Keratinocyte (primary cell): ENCODE measurements around the gene SND1. TPM values are rescaled to one million over a fixed set of nuclear protein-coding genes. Genes with fewer than 3 reads are reported as not detected.

ENCODE experiments used
- DNase-seq: peaks from one replicate; pipeline ENCODE4 v3.0.0-alpha.2; 2011; ENCODE audit warnings: low read depth, missing footprints, low spot score
- FAIRE-seq: peaks from 2 replicates; lab custom pipeline; 2011; peaks lifted over from hg19 to GRCh38; lab: Jason Lieb, UNC
- H2AFZ ChIP-seq: 2 replicates; pipeline ENCODE4 v1.6.0; 2012; ENCODE audit warnings: low read length, control low read depth, inconsistent platforms; ENCODE audit not compliant: control insufficient read depth
- H3K27ac ChIP-seq: 2 replicates; pipeline ENCODE4 v1.5.1; 2011; ENCODE audit warnings: low read length; ENCODE audit not compliant: control insufficient read depth, insufficient read depth
- H3K27me3 ChIP-seq: 3 replicates; pipeline ENCODE4 v1.6.0; 2011; ENCODE audit warnings: low read length; ENCODE audit not compliant: control insufficient read depth, insufficient read depth; ENCODE audit errors: extremely low read depth
- H3K36me3 ChIP-seq, 2 experiments: 2 replicates in 1 of 2; 3 replicates in 1 of 2; pipeline ENCODE4 v1.5.1; 2011; ENCODE audit warnings: low read length in 2 of 2, mild to moderate bottlenecking in 1 of 2; ENCODE audit not compliant: control insufficient read depth in 2 of 2, insufficient read depth in 2 of 2; ENCODE audit errors: extremely low read depth in 1 of 2
- H3K4me1 ChIP-seq: 3 replicates; pipeline ENCODE4 v1.5.1; 2011; ENCODE audit warnings: low read length; ENCODE audit not compliant: control insufficient read depth, insufficient read depth; ENCODE audit errors: extremely low read depth
- H3K4me2 ChIP-seq: 3 replicates; pipeline ENCODE4 v1.6.0; 2011; ENCODE audit warnings: low read depth, low read length; ENCODE audit not compliant: control insufficient read depth, insufficient read depth; ENCODE audit errors: extremely low read depth
- H3K4me3 ChIP-seq, 3 experiments: fragments of 200-600 bp in 1 of 3; sonication (generic) in 1 of 3; 2 replicates in 2 of 3; 3 replicates in 1 of 3; pipeline ENCODE4 v1.5.1; 2011 to 2016; ENCODE audit warnings: low read length in 3 of 3, mild to moderate bottlenecking in 3 of 3, control low read depth in 2 of 3, inconsistent platforms in 1 of 3, low read depth in 1 of 3, mixed read lengths in 1 of 3, mixed run types in 1 of 3, moderate library complexity in 1 of 3; ENCODE audit not compliant: control insufficient read depth in 2 of 3, insufficient read depth in 2 of 3; ENCODE audit errors: extremely low read depth in 1 of 3
- H3K79me2 ChIP-seq: 2 replicates; pipeline ENCODE4 v1.6.0; 2012; ENCODE audit warnings: low read length; ENCODE audit not compliant: control insufficient read depth, insufficient read depth
- H3K9ac ChIP-seq: 3 replicates; pipeline ENCODE4 v1.6.0; 2011; ENCODE audit warnings: low read length; ENCODE audit not compliant: control insufficient read depth, insufficient read depth; ENCODE audit errors: extremely low read depth
- H3K9me1 ChIP-seq: 3 replicates; pipeline ENCODE4 v1.6.0; 2011; ENCODE audit warnings: low read length; ENCODE audit not compliant: control insufficient read depth, insufficient read depth; ENCODE audit errors: extremely low read depth
- H3K9me3 ChIP-seq: 2 replicates; pipeline ENCODE4 v1.5.1; 2012; ENCODE audit warnings: low read depth, low read length; ENCODE audit not compliant: control insufficient read depth
- H4K20me1 ChIP-seq: 3 replicates; pipeline ENCODE4 v1.6.0; 2011; ENCODE audit warnings: low read length; ENCODE audit not compliant: control insufficient read depth, insufficient read depth; ENCODE audit errors: extremely low read depth
- EZH2 ChIP-seq: IDR thresholded peaks from one replicate; pipeline ENCODE4 v1.6.1; 2012; ENCODE audit warnings: inconsistent platforms, mild to moderate bottlenecking, low read length, moderate library complexity
- dilution Hi-C: fragments of 300-500 bp; cut with MboI; formaldehyde crosslinking; loops from one replicate; pipeline ENCODE4 v1.7.0; 2020; ENCODE audit warnings: low sequenced_read_pairs; ENCODE audit not compliant: extremely low pct_ligation_motif_present
- polyA plus RNA-seq, 5 experiments: library from polyadenylated mRNA; depleted of rRNA in 3 of 5; stranded (reverse) in 3 of 5; stranded (forward) in 1 of 5; unstranded in 1 of 5; fragments of >200 nt; gene quantifications; 1 replicate in 1 of 5; 2 replicates in 3 of 5; 3 replicates in 1 of 5; pipeline versions ENCODE4 v1.2.1 to v1.2.3, GENCODE V29; 2011 to 2012; ENCODE audit warnings: missing spikeins in 2 of 5, low read depth in 1 of 5, low replicate concordance in 1 of 5
- TF ChIP-seq, protein P1 (sequence below), 3 experiments: IDR thresholded peaks in 1 of 3; conservative IDR thresholded peaks in 1 of 3; optimal IDR thresholded peaks in 1 of 3; 2 replicates in 2 of 3; 3 replicates in 1 of 3; pipeline versions ENCODE3 to v1.5.1; 2011; ENCODE audit warnings: low read length in 3 of 3, mild to moderate bottlenecking in 3 of 3, moderate library complexity in 2 of 3, control low read depth in 1 of 3, inconsistent platforms in 1 of 3; ENCODE audit not compliant: insufficient read depth in 2 of 3; ENCODE audit errors: extremely low read depth in 1 of 3

Gene SND1
- polyA plus RNA-seq, 1 donor (not counting 4 experiments of a cell fraction or from before 2014, with no cell fraction given): 140 TPM

DNA sequence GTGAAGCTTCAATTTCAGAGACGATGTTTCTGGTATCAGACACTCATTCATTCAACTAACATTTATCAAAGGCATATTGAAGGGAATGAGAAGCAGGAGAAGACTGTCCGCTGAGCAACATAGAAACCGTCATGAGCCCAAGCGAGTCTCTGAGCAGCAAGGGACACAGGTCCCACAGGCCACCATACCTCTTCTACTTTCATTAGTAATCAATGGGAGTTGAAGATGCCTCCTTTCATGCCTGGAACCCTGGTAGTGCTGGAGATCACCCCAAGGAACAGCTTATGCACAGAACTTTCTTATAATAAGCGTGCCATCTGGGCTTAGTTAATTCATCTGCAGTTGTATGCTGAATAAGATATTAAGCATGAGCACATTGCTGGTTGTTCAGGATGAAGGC, 35.3 kb upstream of the SND1 start:
- TF ChIP-seq EZH2: no peak
- TF ChIP-seq, protein P1, sequence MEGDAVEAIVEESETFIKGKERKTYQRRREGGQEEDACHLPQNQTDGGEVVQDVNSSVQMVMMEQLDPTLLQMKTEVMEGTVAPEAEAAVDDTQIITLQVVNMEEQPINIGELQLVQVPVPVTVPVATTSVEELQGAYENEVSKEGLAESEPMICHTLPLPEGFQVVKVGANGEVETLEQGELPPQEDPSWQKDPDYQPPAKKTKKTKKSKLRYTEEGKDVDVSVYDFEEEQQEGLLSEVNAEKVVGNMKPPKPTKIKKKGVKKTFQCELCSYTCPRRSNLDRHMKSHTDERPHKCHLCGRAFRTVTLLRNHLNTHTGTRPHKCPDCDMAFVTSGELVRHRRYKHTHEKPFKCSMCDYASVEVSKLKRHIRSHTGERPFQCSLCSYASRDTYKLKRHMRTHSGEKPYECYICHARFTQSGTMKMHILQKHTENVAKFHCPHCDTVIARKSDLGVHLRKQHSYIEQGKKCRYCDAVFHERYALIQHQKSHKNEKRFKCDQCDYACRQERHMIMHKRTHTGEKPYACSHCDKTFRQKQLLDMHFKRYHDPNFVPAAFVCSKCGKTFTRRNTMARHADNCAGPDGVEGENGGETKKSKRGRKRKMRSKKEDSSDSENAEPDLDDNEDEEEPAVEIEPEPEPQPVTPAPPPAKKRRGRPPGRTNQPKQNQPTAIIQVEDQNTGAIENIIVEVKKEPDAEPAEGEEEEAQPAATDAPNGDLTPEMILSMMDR (optimal IDR thresholded peaks at IDR 0.05 in 1 of 3, IDR thresholded peaks at IDR 0.05 in 1 of 3, conservative IDR thresholded peaks at IDR 0.05 in 1 of 3; ENCODE audit: extremely low read depth in 1 of 3, insufficient read depth in 2 of 3, low read length in 3 of 3): no peak
- Histone ChIP-seq H3K4me1 (no peaks in the 10 kb centered on the region), H3K79me2 (no peaks in the 10 kb centered on the region), H3K4me2 (no peak overlapping the region), H3K4me3 (no peak overlapping the region), H3K9ac (no peak overlapping the region), H3K27me3 (peaks cover 49% of the 10 kb centered on the region), H3K27ac (no peak overlapping the region), H2AFZ (no peak overlapping the region), H3K9me1 (no peaks in the 10 kb centered on the region), H3K9me3 (no peaks in the 10 kb centered on the region), H3K36me3 (no peaks in the 10 kb centered on the region), H4K20me1 (no peaks in the 10 kb centered on the region)
- dilution Hi-C loops: no loop called here
- no peak for DNase-seq
- no peak for FAIRE-seq

DNA sequence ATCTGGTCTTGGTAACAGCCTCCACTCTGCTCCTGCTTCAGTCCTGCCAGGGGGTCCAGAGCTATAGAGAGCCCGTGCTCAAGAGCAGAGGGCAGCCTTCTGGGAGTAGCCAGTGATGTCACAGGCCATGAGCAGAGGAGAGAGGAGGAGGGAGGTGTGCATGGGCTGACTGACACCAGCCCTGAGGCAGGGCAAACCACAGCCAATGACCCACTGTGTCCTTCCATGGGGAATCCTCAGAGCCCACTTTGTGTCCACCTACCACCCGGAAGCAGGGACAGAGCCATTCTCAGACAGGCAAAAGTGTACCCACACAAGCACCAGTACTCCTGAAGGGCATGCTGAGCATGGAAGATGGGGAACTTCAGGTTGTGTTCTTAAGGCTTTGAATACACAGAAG, 34.0 kb upstream of the SND1 start, which contains the start of gene PAX4:
Gene PAX4, minus strand, starts transcription at position 101 of the 400 bp plus-strand sequence. CDS start 2,214 bp downstream, outside the sequence.
- FAIRE-seq: no peak
- no peaks in the 10 kb centered on the region for H3K9me1 ChIP-seq

More for the DNA sequence above, 34.0 kb upstream of the SND1 start, which contains the start of gene PAX4:
- Histone ChIP-seq H3K4me2 (no peak within 1 kb of the TSS), H3K36me3 (no peaks in the 10 kb centered on the region), H3K9ac (no peak within 1 kb of the TSS), H2AFZ (no peak within 1 kb of the TSS), H3K4me3 (no peak within 1 kb of the TSS), H4K20me1 (no peaks in the 10 kb centered on the region), H3K27ac (no peak within 1 kb of the TSS), H3K79me2 (no peaks in the 10 kb centered on the region), H3K4me1 (no peaks in the 10 kb centered on the region), H3K27me3 (peaks cover 49% of the 10 kb centered on the region), H3K9me3 (no peaks in the 10 kb centered on the region)
- dilution Hi-C loops: no loop called here
- no peak for TF ChIP-seq EZH2
- TF ChIP-seq, protein P1 (optimal IDR thresholded peaks at IDR 0.05 in 1 of 3, IDR thresholded peaks at IDR 0.05 in 1 of 3, conservative IDR thresholded peaks at IDR 0.05 in 1 of 3; ENCODE audit: extremely low read depth in 1 of 3, insufficient read depth in 2 of 3, low read length in 3 of 3): no peak
- no peak for DNase-seq
